Activated CD8-positive, alpha-beta T cell treated with anti-CD3 and anti-CD28 coated beads for 36 hours (primary cell): ENCODE measurements around the gene PRSS38. TPM values are rescaled to one million over a fixed set of nuclear protein-coding genes. Genes with fewer than 3 reads are reported as not detected.

Experiments used
- ATAC-seq: fragments of 200-7000 bp; cut with Tn5 transposase; one replicate; pipeline ENCODE4 v1.10.0; 2021; ENCODE audit warnings: mild to moderate bottlenecking, moderate library complexity
- CTCF ChIA-PET: fragments of 350-600 bp; sonication (Branson Sonifier 250); formaldehyde crosslinking; loops from one replicate; lab custom pipeline; 2021; ENCODE audit warnings: antibody characterized with exemption; lab: Charles Lee
- POLR2A ChIA-PET: fragments of 350-600 bp; sonication (Branson Sonifier 250); formaldehyde crosslinking; loops from one replicate; lab custom pipeline; 2021; ENCODE audit warnings: antibody characterized with exemption; lab: Charles Lee
- DNase-seq: peaks from one replicate; pipeline ENCODE4 v3.0.0-alpha.2; 2020
- H3K27ac Mint-ChIP-seq: one replicate; pipeline ENCODE4 v1.8.0; 2021; ENCODE audit warnings: mild to moderate bottlenecking, mixed read lengths
- H3K27me3 Mint-ChIP-seq: one replicate; pipeline ENCODE4 v1.8.0; 2021; ENCODE audit warnings: mixed read lengths
- H3K36me3 Mint-ChIP-seq: one replicate; pipeline ENCODE4 v1.8.0; 2021; ENCODE audit warnings: low read depth, mixed read lengths
- H3K4me1 Mint-ChIP-seq: one replicate; pipeline ENCODE4 v1.8.0; 2021; ENCODE audit warnings: low read depth, mixed read lengths
- H3K4me3 Mint-ChIP-seq: one replicate; pipeline ENCODE4 v1.8.0; 2021; ENCODE audit warnings: mild to moderate bottlenecking, moderate library complexity, mixed read lengths
- H3K9me3 Mint-ChIP-seq: one replicate; pipeline ENCODE4 v1.8.0; 2021; ENCODE audit warnings: mixed read lengths
- CTCF ChIP-seq: fragments of 200-600 bp; IDR thresholded peaks from one replicate; pipeline ENCODE4 v1.8.0; 2022; ENCODE audit warnings: antibody characterized with exemption, mild to moderate bottlenecking
- intact Hi-C: fragments of 100-400 bp; cut with micrococcal nuclease; formaldehyde crosslinking; loops from one replicate; pipeline ENCODE4 v1.10.0; 2022
- total RNA-seq, 2 experiments: library from RNA; stranded (reverse); gene quantifications; one replicate each; pipeline ENCODE4 v1.2.3, GENCODE V29; 2021

PRSS38 gene
- total RNA-seq, 2 experiments from 2014 or later = not detected

GRCh38 chr1:227855687-227856086, 40.2 kb downstream of the PRSS38 start:
- H3K27me3 Mint-ChIP-seq = no peaks in the 10 kb centered on the region
- no peaks in the 10 kb centered on the region for H3K4me1 Mint-ChIP-seq
- H3K4me3 Mint-ChIP-seq = no peak overlapping the region
- no peaks in the 10 kb centered on the region for H3K9me3 Mint-ChIP-seq
- TF ChIP-seq CTCF = no peak
- DNase-seq = no peak
- H3K36me3 Mint-ChIP-seq = no peaks in the 10 kb centered on the region
- CTCF ChIA-PET = no interaction called here
- no peak for ATAC-seq
- intact Hi-C loops = no loop called here
- POLR2A ChIA-PET = no interaction called here
- H3K27ac Mint-ChIP-seq = no peak overlapping the region

GRCh38 chr1:227856147-227856858, 40.8 kb downstream of the PRSS38 start:
- TF ChIP-seq CTCF = no peak
- no peak overlapping the region for H3K27ac Mint-ChIP-seq
- H3K4me1 Mint-ChIP-seq = no peaks in the 10 kb centered on the region
- no peak for DNase-seq
- ATAC-seq = no peak
- ChIA-PET CTCF (interaction anchor here (0.6 kb wide), 1 partner anchor 1601 kb away, joined by 4 read pairs; no protein-coding TSS in a partner anchor), POLR2A (no interaction called here)
- no peak overlapping the region for H3K4me3 Mint-ChIP-seq
- H3K36me3 Mint-ChIP-seq = no peaks in the 10 kb centered on the region
- H3K27me3 Mint-ChIP-seq = no peaks in the 10 kb centered on the region
- intact Hi-C loops = no loop called here
- no peaks in the 10 kb centered on the region for H3K9me3 Mint-ChIP-seq

GRCh38 chr1:227864882-227865281, 49.4 kb downstream of the PRSS38 start:
- no peak for ATAC-seq
- H3K9me3 Mint-ChIP-seq = peaks cover 10% of the 10 kb centered on the region
- H3K36me3 Mint-ChIP-seq = peaks cover 4% of the 10 kb centered on the region
- intact Hi-C loops = no loop called here
- no peak for DNase-seq
- H3K4me3 Mint-ChIP-seq = no peak overlapping the region
- no peak for TF ChIP-seq CTCF
- CTCF ChIA-PET = no interaction called here
- POLR2A ChIA-PET = no interaction called here
- H3K27me3 Mint-ChIP-seq = no peaks in the 10 kb centered on the region
- no peak overlapping the region for H3K27ac Mint-ChIP-seq
- H3K4me1 Mint-ChIP-seq = peaks cover 9% of the 10 kb centered on the region

GRCh38 chr1:227869279-227869842, 53.9 kb downstream of the PRSS38 start:
- ATAC-seq (no peak), DNase-seq (no peak)
- Mint-ChIP-seq H3K4me3 (no peak overlapping the region), H3K36me3 (peaks cover 4% of the 10 kb centered on the region), H3K27me3 (no peaks in the 10 kb centered on the region), H3K4me1 (peaks cover 30% of the 10 kb centered on the region), H3K27ac (no peak overlapping the region), H3K9me3 (peaks cover 17% of the 10 kb centered on the region)
- intact Hi-C loops = no loop called here
- no peak for TF ChIP-seq CTCF
- CTCF ChIA-PET = interaction anchor here (1.4 to 2.0 kb wide), 2 partner anchors 78 to 84 kb away, joined by 4 to 5 read pairs; partner anchors contain the start of gene WNT9A
- POLR2A ChIA-PET = no interaction called here

- no peak overlapping the region for H3K4me3 Mint-ChIP-seq
- DNase-seq = no peak
- CTCF ChIA-PET = interaction anchor here (1.4 to 2.0 kb wide), 2 partner anchors 78 to 84 kb away, joined by 4 to 5 read pairs; partner anchors contain the start of gene WNT9A
- TF ChIP-seq CTCF = no peak
- ATAC-seq = peak; percentile 24
- H3K27ac Mint-ChIP-seq = no peak overlapping the region
- H3K4me1 Mint-ChIP-seq = peaks cover 30% of the 10 kb centered on the region
- intact Hi-C loops = no loop called here
- peaks cover 12% of the 10 kb centered on the region for H3K9me3 Mint-ChIP-seq
- POLR2A ChIA-PET = no interaction called here
- no peaks in the 10 kb centered on the region for H3K36me3 Mint-ChIP-seq
- H3K27me3 Mint-ChIP-seq = no peaks in the 10 kb centered on the region
Measured at GRCh38 chr1:227869851-227870305, 54.4 kb downstream of the PRSS38 start.
